ENCODE measurements around the gene PCYT1A.
"Not testable (repeated sequence)": the region's sequence is repeated elsewhere in the genome, so short reads cannot be mapped to it uniquely, and the experiment has no call there.

The PCYT1A gene

DNA sequence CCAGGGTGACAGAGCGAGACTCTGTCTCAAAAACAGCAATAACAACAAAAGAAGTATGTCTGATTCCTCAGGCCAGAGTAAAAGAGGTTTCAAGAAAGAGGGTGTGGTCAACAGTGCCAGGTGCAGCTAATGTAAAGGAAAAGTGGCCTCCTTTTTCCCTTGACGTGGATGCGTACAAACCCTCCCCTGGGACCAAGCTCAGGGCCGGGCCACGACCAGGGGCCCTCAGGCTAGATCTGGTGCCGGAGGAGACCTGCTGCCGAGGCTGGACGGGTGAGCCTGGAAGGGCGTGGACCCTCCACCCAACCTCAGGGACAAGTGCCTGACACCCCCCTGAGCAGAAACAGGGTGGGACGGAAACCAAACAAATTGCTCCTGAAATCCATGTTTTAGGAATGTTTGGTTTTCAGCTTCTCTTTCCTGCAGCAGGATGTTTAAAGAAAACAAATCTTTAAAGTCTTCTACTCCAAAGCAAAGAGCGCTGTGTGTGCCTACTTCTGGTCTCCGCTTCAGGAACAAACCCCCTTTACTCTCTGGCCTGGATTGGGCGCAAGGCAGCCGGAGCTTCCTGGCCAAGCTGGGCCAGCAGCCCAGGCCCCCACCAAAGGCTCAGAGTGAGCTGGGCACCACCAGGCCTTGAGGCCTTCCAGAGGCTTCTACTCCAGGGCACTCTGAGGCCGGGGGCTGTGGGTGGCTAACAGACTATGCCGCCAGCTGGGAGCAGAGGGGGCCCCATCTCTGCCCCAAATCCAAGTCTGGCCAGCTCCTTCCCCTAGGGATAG is 97.8 kb downstream of the PCYT1A start:
- DNase-seq = no peak

DNA sequence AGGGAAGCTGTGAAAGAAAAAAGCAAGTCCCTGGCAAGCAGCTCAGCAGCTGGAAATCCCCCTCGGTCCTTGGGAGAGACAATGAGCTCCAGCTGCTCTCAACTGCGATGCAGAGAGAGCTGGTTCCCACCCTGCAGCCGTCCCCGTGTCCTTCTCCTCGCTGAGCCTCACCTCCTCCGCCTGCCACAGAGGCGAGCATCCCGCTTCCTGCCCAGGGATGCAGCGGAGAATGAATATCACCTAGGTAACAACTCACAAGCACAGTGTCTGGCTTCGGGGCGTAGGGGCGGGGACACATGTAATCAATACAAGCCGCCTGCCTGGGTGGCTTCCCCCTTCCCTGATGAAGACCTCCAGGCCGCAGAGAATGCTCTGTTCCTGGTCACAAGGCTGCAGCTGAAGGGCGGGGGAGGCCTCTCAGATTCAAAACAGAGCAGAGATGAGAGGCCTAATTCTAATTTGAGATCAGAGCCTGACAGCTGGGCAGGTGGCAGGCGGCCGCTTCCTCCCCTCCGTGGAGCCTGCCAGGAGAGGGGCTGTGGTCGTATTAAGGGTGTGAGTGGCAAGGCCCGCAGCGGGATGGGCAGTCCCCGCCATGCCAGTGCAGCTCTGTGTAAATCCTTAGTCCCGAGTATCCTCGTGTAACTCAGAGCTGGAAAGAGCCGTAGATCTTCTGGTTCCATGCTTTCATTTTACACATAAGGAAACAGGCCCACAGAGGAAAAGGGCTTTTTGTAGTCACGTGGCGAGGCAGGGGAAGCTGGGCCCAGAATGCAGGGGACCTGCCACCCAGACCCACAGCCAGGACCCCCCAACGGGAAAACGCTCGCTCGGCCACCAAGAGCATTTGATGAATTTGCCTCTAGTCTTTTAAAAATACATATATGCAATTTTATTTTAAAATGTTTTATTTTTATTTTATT is 100.6 kb downstream of the PCYT1A start:
- no peak for DNase-seq

DNA sequence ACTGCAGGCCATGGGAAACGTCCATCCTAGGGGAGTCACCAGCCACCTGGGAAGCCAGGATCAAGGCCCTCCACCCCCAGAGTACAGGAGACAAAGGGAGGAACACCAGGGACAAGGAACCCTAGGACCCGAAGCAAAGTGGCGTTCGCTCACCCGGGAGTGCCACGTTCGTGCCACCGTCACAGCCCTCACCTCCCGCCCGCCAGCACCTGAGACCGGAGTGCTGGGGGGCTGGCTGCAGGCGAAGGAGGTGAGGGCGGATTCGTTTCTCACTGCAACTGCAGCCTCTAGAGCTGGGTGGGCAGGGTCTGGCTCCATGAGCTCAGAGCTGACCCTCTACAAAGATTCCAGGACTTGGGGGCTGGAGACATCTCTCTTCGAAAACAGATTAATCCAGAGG is 102.6 kb downstream of the PCYT1A start:
- no peak for DNase-seq

DNA sequence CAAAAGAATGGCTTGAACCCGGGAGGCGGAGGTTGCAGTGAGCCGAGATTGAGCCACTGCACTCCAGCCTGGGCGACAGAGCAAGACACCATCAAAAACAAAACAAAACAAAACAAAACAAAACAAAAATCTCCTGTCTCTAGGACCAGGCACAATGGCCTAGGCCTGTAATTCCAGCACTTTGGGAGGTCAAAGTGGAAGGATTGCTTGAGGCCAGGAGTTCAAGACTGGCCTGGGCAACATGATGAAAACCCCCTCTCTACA is 103.4 kb downstream of the PCYT1A start:
- DNase-seq = not testable (repeated sequence)

DNA sequence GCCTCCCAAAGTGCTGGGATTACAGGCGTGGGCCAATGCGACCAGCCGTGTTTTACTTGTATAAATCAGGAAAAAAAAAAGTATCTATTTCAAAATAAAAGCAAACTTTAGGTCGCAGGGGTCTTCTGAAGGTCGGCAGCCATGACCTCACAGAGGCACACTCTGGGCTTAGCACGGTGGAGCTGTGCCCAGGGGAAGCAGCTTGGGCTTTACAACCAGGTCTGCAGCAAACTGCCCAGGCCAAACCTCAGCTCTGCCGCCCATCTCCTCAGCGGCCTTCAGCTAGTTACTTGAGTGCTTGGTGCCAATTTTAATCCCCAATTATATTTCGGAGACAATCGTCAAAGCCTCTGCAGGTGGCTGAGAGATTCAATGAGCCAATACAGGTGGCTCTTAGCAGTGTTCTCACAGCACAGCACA is 106.4 kb downstream of the PCYT1A start:
- no peak for DNase-seq

DNA sequence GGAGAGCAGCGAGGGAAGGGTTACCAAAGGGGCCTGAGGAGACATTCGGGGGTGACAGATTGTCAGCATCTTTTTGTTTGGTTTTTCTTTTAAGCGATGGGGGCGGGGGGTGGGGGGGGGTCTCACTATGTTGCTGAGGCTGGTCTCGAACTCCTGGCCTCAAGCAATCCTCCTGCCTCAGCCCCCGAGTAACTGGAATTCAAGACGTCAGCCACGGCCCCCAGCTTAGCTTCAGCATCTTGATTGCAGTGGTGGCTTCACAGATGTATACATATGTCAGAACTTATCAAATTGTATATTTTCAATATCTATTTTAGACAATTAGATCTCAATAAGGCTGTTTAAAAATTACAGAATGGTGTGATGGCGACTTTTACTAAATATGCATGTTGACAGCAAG is 107.2 kb downstream of the PCYT1A start:
- no peak for DNase-seq

Data from stimulated activated CD4-positive, alpha-beta T cell treated with anti-CD3 and anti-CD28 coated beads, Interleukin-2, amount 100 ng/mL, for 48 hours (primary cell).